Measurements from ENCODE around the gene CNTFR. TPM values are rescaled to one million over a fixed set of nuclear protein-coding genes. Genes with fewer than 3 reads are reported as not detected.

CNTFR gene
- total and polyA plus RNA-seq, 2 experiments from 2014 or later: 0.73 to 1.9 TPM

- Mint-ChIP-seq H3K36me3 (ENCODE audit: low read depth) (no peaks in the 10 kb centered on the region; the same call in 2 of the 3 replicates), H3K27me3 (ENCODE audit: insufficient read depth, low read depth, poor library complexity) (peaks cover 23% of the 10 kb centered on the region), H3K4me1 (peaks cover 50% of the 10 kb centered on the region), H3K4me3 (no peak overlapping the region), H3K9me3 (no peaks in the 10 kb centered on the region; the same call in 2 of the 3 replicates), H3K27ac (no peak overlapping the region)
- H3K27ac ChIP-seq (ENCODE audit: low read depth): no peak overlapping the region
- no peaks in the 10 kb centered on the region for H3K9me2 ChIP-seq (ENCODE audit: insufficient read depth)
- TF ChIP-seq, protein P1, sequence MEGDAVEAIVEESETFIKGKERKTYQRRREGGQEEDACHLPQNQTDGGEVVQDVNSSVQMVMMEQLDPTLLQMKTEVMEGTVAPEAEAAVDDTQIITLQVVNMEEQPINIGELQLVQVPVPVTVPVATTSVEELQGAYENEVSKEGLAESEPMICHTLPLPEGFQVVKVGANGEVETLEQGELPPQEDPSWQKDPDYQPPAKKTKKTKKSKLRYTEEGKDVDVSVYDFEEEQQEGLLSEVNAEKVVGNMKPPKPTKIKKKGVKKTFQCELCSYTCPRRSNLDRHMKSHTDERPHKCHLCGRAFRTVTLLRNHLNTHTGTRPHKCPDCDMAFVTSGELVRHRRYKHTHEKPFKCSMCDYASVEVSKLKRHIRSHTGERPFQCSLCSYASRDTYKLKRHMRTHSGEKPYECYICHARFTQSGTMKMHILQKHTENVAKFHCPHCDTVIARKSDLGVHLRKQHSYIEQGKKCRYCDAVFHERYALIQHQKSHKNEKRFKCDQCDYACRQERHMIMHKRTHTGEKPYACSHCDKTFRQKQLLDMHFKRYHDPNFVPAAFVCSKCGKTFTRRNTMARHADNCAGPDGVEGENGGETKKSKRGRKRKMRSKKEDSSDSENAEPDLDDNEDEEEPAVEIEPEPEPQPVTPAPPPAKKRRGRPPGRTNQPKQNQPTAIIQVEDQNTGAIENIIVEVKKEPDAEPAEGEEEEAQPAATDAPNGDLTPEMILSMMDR (conservative IDR thresholded peaks at IDR 0.05; ENCODE audit: low read depth in 2 of 2): no peak
- no peak for TF ChIP-seq ZNF114 (CRISPR knock-in tag; IDR thresholded peaks at IDR 0.05)
- TF ChIP-seq NANOG (IDR thresholded peaks at IDR 0.05; ENCODE audit: borderline replicate concordance): no peak
- TF ChIP-seq, protein P2, sequence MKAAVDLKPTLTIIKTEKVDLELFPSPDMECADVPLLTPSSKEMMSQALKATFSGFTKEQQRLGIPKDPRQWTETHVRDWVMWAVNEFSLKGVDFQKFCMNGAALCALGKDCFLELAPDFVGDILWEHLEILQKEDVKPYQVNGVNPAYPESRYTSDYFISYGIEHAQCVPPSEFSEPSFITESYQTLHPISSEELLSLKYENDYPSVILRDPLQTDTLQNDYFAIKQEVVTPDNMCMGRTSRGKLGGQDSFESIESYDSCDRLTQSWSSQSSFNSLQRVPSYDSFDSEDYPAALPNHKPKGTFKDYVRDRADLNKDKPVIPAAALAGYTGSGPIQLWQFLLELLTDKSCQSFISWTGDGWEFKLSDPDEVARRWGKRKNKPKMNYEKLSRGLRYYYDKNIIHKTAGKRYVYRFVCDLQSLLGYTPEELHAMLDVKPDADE (IDR thresholded peaks at IDR 0.05): no peak
- no peak for TF ChIP-seq STAT1 (IDR thresholded peaks at IDR 0.05; ENCODE audit: unreplicated experiment)
- TF ChIP-seq CREB1 (CRISPR knock-in tag; IDR thresholded peaks at IDR 0.05; ENCODE audit: low read depth): no peak
- TF ChIP-seq ZNF462 (CRISPR knock-in tag; IDR thresholded peaks at IDR 0.05): no peak
- TF ChIP-seq ZNF331 (CRISPR knock-in tag; IDR thresholded peaks at IDR 0.05; ENCODE audit: low read depth): no peak
- no peak for TF ChIP-seq EZH2 (IDR thresholded peaks at IDR 0.05; ENCODE audit: low read depth, unreplicated experiment)
- TF ChIP-seq POLR2AphosphoS5 (IDR thresholded peaks at IDR 0.05; ENCODE audit: low read depth): no peak
- TF ChIP-seq JUNB (IDR thresholded peaks at IDR 0.05; ENCODE audit: unreplicated experiment): no peak
- TF ChIP-seq EZH2phosphoT487 (IDR thresholded peaks at IDR 0.05; ENCODE audit: unreplicated experiment): no peak
- no peak for TF ChIP-seq REST (IDR thresholded peaks at IDR 0.05; ENCODE audit: unreplicated experiment)
- DNase-seq (ENCODE audit: low spot score) (peak; percentile 27), ATAC-seq (peak; percentile 61)
- H4K20me1 ChIP-seq (replicated peaks; ENCODE audit: insufficient read depth): no peaks in the 10 kb centered on the region; the same call in 1 of the 2 replicates
- H2AFZ ChIP-seq: no peak overlapping the region
- no peak overlapping the region for H3K4me3 ChIP-seq
- H3K27me3 ChIP-seq (ENCODE audit: insufficient read depth): no peaks in the 10 kb centered on the region
- no peaks in the 10 kb centered on the region for H3K79me2 ChIP-seq (replicated peaks; ENCODE audit: insufficient read depth)
- H3F3A ChIP-seq (replicated peaks; ENCODE audit: low read depth): no peaks in the 10 kb centered on the region
- no peak overlapping the region; the same call in 1 of the 2 replicates for H3K4me2 ChIP-seq
- H3K4me1 ChIP-seq (ENCODE audit: insufficient read depth): peaks cover 20% of the 10 kb centered on the region
- no peaks in the 10 kb centered on the region for H3K36me3 ChIP-seq (ENCODE audit: insufficient read depth)
Measured at GRCh38 chr9:34568774-34569173, 20.8 kb downstream of the CNTFR start.

Measured in GM23338 (cell line).